ENCODE measurements around the gene DNAAF5. TPM values are rescaled to one million over a fixed set of nuclear protein-coding genes. Genes with fewer than 3 reads are reported as not detected.

DNAAF5 gene
- total RNA-seq, 1 donor from 2014 or later = 30.7 TPM

DNA sequence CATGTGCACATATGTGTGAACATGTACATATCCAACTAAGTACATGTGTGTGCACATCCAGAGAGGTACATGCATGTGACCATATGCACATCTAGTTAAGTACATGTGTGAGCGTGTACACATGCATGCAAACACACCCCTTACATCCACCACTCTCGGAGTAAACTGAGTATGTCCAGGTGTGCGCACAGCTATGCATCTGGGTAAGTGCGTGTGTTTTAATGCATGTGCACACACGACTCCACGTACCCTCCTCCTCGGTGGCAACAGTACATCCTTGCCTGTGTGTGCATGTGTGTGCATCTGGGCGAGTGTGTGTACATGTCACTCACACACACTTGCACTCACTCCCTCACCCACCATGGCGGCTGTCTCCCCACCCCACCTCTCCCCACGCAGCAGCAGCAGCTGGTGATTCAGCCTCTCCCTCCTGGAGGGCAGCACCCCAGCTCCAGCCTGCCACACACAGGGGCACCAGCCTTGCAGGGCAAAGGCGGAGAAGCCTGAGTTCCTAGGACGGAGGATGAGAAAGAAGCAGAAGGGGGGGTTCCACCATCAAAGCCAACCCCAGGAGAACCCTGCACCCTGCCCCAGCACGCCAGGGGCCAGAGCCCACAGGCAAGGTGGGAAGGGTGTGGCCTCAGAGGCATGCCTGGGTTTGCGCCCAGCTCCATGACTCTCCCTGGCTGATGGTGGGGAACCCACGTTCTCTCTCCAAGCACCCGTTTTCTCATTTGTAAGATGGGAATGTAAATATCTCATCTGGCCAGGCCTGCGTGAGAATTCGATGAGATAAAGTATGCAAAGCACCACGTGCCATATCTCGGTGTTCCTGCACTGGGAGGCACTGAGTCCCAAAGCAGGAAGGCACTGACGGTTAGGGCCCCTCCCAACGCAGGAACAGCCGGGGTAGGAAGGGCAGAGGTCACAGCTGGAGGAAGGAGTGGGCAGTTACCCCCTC is 27.7 kb upstream of the DNAAF5 start:
- no peak for DNase-seq (ENCODE audit: low spot score)
- Mint-ChIP-seq H3K27ac (ENCODE audit: unreplicated experiment) (no peak overlapping the region), H3K27me3 (ENCODE audit: unreplicated experiment) (peaks cover 4% of the 10 kb centered on the region), H3K9me3 (ENCODE audit: unreplicated experiment) (no peaks in the 10 kb centered on the region), H3K4me3 (ENCODE audit: unreplicated experiment) (no peak overlapping the region), H3K36me3 (ENCODE audit: low read depth, unreplicated experiment) (peaks cover 5% of the 10 kb centered on the region), H3K4me1 (ENCODE audit: unreplicated experiment) (peaks cover 29% of the 10 kb centered on the region)
- TF ChIP-seq, protein P1, sequence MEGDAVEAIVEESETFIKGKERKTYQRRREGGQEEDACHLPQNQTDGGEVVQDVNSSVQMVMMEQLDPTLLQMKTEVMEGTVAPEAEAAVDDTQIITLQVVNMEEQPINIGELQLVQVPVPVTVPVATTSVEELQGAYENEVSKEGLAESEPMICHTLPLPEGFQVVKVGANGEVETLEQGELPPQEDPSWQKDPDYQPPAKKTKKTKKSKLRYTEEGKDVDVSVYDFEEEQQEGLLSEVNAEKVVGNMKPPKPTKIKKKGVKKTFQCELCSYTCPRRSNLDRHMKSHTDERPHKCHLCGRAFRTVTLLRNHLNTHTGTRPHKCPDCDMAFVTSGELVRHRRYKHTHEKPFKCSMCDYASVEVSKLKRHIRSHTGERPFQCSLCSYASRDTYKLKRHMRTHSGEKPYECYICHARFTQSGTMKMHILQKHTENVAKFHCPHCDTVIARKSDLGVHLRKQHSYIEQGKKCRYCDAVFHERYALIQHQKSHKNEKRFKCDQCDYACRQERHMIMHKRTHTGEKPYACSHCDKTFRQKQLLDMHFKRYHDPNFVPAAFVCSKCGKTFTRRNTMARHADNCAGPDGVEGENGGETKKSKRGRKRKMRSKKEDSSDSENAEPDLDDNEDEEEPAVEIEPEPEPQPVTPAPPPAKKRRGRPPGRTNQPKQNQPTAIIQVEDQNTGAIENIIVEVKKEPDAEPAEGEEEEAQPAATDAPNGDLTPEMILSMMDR (IDR thresholded peaks at IDR 0.05; ENCODE audit: unreplicated experiment) = no peak

DNA sequence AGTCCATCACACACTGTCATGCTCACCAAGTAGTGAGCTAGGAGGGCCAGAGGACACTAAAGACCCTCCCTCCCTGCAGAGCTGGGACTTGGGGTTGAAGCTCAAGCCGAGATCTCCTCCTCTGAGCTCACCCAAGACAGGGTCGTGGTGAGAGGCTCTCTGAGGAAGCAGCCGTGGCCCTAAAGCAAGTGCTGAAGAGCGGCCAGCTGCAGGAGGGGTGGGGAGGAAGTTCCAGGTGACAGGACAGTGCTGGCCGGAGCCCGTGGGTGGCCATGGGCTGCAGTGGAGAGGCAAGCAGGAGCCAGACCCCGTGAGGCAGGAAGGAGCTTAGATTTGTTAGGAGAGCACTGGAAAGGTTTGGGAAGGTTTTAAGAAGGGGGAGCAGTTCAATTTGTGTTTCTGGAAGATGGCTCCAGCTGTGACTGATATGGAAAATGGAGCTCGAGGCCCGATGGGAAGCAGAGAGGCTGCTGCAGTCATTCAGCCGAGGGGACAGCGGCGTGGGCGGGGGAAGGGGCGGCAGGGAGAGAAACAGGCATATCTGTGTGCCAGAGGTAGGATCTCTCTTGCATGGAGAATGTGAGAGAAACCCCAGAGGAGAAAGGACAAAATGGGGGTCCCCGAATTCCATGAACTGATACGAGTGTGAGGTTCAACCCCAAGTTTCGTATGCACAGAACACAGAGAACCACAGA is 26.9 kb upstream of the DNAAF5 start:
- no peak for DNase-seq (ENCODE audit: low spot score)
- Mint-ChIP-seq H3K4me3 (ENCODE audit: unreplicated experiment) (no peak overlapping the region), H3K27ac (ENCODE audit: unreplicated experiment) (no peak overlapping the region), H3K4me1 (ENCODE audit: unreplicated experiment) (peaks cover 29% of the 10 kb centered on the region), H3K27me3 (ENCODE audit: unreplicated experiment) (peaks cover 4% of the 10 kb centered on the region), H3K9me3 (ENCODE audit: unreplicated experiment) (no peaks in the 10 kb centered on the region), H3K36me3 (ENCODE audit: low read depth, unreplicated experiment) (peaks cover 4% of the 10 kb centered on the region)
- TF ChIP-seq, protein P1 (IDR thresholded peaks at IDR 0.05; ENCODE audit: unreplicated experiment) = no peak

DNA sequence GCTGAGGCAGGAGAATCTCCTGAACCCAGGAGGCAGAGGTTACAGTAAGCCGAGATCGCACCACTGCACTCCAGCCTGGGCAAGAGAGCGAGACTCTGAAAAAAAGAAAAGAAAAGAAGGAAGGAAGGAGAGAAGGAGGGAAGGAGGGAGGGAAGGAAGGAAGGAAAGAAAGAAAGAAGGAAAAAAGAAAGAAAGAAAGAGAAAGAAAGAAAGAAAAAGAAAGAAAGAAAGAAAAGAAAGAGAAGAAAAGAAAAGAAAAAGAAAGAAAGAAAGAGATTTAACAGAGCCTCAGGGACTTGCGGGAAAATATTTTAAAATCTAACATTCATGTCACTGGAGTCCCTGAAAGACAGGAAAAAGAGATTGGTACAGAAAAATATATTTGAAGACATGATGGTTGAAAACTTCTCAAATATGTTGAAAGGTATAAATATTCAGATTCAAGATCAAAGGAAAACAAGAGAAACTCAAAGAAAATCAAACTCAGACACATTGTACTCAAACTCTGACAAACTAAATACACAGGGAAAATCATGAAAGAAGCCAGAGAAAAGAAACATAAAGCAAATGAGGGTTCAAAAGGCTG is 25.3 kb upstream of the DNAAF5 start:
- Mint-ChIP-seq H3K36me3 (ENCODE audit: low read depth, unreplicated experiment) (peaks cover 4% of the 10 kb centered on the region), H3K9me3 (ENCODE audit: unreplicated experiment) (no peaks in the 10 kb centered on the region), H3K27ac (ENCODE audit: unreplicated experiment) (peak overlapping the region; percentile 6), H3K4me1 (ENCODE audit: unreplicated experiment) (peaks cover 29% of the 10 kb centered on the region), H3K27me3 (ENCODE audit: unreplicated experiment) (peaks cover 2% of the 10 kb centered on the region), H3K4me3 (ENCODE audit: unreplicated experiment) (no peak overlapping the region)
- no peak for DNase-seq (ENCODE audit: low spot score)
- TF ChIP-seq, protein P1 (IDR thresholded peaks at IDR 0.05; ENCODE audit: unreplicated experiment) = no peak

DNA sequence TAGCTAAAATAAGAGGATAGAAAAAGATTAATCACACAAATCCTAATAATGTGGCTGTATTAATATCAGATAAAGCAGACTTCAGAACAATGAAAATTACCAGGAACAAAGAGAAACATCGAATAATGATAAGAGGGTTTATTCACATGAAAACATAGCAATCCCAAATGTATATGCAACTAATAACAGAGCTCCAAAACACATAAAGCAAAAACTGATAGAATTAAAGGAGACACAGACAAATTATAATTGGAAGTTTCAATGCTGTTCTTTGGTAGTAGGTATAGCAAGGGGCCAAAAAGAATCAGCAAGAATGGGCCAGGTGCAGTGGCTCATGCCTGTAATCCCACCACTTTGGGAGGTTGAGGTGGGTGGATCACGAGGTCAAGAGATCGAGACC is 23.4 kb upstream of the DNAAF5 start:
- H3K27ac Mint-ChIP-seq (ENCODE audit: unreplicated experiment) = no peak overlapping the region
- peaks cover 2% of the 10 kb centered on the region for H3K27me3 Mint-ChIP-seq (ENCODE audit: unreplicated experiment)
- H3K9me3 Mint-ChIP-seq (ENCODE audit: unreplicated experiment) = no peaks in the 10 kb centered on the region
- H3K4me1 Mint-ChIP-seq (ENCODE audit: unreplicated experiment) = peaks cover 23% of the 10 kb centered on the region
- TF ChIP-seq, protein P1 (IDR thresholded peaks at IDR 0.05; ENCODE audit: unreplicated experiment) = no peak
- no peak for DNase-seq (ENCODE audit: low spot score)
- peaks cover 4% of the 10 kb centered on the region for H3K36me3 Mint-ChIP-seq (ENCODE audit: low read depth, unreplicated experiment)
- peak overlapping the region; percentile 22 for H3K4me3 Mint-ChIP-seq (ENCODE audit: unreplicated experiment)

Data from endothelial cell (in vitro differentiated cells).